NCI-H187 treated with DMSO at 0.1 percent for 48 hours (cell line): Measurements from ENCODE around the gene CRNN.

Source experiments
- DNase-seq: peaks from one replicate; lab custom pipeline; 2025; lab: John Stamatoyannopoulos, UW

CRNN gene

GRCh38 chr1:152413909-152414308 lies at the start of gene CRNN:
Gene CRNN, minus strand, starts transcription at chr1:152414263. Its CDS starts 2,030 bp downstream, at chr1:152412233.
- DNase-seq: no peak

DNA sequence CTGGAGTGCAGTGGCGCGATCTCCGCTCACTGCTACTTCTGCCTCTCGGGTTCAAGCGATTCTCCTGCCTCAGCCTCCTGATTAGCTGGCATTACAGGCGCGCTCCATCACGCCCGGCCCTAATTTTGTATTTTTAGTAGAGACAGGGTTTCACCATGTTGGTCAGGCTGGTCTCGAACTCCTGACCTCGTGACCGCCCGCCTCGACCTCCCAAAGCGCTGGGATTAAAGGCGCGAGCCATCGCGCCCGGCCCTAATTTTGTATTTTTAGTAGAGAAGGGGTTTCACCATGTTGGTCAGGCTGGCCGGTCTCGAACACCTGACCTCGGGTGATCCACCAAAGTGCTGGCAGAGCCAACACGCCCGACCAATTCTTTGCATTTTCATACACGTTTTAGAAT lies 48.6 kb upstream of the CRNN start:
- no peak for DNase-seq

DNA sequence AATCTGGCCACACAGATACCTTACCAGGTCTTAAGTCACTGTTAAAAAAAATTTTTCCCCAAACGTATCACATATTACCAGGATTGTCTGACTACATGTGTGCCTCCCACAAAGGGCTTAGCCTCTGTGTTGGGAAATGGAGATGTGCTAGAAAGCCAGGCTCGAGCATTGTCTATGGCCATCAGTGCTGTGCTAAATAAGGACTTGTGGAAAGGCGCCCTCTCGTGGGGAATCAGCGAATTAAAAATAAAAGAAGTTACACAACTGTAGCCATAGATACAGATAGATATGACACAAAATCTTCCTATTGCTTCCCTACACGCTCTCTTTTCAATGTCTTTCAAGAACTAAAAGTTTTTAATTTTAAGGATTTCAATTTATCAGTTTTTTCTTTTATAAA lies 47.5 kb upstream of the CRNN start:
- no peak for DNase-seq

DNA sequence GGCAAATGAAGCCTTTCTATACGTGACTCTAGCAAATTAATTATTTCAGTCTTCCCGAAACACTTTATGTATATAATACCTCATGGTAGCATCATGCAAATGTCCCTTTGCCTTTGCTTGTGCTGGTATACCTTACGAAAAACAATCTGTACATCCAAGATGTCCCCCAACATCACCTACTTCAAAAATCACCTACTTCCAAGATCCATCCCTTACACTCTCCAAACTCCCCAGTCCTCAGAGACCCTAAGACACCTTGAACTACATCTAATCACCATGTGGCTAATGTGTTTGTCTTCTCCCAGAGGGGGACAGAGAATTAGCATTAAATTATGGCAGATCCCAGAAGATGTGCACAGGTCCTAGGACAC lies 46.5 kb upstream of the CRNN start:
- DNase-seq: no peak

- DNase-seq: no peak
Observed at GRCh38 chr1:152459596-152460528, 45.8 kb upstream of the CRNN start.

DNA sequence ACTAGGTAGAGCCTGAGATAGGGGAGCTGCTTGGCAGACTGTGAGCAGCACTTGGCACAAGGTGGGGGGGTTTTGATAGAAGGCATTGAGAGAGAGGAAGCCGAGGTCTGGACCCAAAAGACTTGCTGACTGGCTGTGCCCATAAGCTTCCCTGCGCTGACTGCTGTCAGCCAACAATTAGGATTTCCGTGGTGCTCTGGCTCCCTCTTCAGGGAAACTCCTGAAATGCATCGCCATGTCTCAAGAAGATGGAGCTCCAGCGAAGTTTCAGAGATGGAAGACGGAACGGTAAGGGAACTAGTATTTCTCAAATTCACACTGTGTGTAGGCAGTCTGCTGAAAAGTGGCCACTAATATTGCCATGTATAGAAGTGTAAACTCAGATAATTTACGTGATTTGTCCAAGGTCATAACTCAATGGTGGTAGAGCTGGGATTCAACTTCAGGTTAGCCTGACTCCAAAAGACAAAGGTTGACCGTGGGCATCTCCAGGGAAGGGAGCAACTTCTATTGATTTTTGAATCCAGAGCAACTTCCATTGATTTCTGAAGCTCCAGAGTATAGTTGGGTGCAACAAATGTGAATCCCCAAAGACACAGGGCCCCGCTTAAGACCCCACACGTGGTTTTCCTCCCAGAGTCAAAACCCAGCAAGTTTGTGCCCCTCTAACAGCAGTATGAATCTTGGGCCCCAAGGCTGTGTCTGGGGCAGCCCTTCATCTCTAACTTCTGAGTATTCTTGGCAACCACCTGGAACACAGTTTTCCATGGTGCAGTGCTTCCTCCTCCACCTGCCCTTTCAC lies 44.5 kb upstream of the CRNN start:
- no peak for DNase-seq

DNA sequence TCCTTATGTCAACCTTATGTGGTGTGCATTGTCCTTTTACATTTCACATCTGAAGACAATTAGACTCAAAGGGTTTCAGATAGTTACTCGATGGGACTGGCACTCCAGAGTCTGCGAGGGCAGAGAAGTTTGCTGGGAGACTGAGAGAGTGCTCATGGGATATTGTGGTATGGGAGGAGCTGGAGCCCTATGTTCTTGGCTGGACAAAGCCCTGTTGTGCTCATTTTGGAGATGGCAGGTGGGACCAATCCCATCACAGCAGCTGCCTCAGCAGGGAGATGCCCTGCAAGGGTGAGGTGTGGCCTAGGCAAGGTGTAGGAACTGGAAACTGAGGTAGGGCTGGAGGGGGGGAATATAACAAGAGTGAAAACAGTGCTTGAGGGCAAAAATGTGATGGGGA lies 43.5 kb upstream of the CRNN start:
- no peak for DNase-seq

DNA sequence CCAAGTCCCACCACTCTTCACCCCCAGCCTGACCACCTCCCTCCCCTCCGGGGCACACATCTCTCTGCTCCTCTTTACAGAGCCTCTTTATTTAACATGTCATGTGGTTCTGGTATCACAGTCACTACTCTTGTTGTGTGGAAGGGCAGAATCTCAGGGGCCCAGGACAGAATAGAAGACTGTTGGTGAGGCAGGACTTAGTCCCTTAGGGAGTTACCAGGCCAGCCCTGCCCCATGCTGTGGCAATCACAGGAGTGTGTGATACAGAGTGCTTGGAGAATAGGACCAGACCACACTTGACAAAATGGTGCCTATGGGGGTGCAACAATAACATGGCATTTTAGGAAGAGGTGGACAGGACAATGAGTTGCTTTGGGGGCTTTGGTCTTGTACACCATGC lies 43.0 kb upstream of the CRNN start:
- no peak for DNase-seq

DNA sequence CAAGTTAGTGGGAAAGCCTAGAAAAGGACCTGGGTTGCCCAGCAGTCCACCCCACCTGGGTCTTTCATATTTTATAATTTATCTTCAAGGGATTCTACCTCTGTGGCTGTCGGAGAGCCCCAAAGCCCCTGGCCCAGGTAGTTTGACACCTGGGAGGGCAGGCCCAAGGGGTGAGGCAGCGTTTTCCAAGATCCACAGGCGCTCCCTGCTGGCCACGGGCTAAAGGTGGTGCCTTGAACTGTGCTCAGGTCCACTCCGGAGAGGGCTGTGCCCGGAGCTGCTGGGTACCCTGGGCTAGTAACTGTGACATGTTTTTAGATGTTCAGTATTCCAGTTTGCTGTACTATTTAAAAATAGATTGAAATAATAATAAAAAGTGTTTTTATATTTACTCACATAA lies 37.2 kb upstream of the CRNN start:
- DNase-seq: no peak

- DNase-seq: no peak
Observed at GRCh38 chr1:152449661-152450060, 35.6 kb upstream of the CRNN start.

DNA sequence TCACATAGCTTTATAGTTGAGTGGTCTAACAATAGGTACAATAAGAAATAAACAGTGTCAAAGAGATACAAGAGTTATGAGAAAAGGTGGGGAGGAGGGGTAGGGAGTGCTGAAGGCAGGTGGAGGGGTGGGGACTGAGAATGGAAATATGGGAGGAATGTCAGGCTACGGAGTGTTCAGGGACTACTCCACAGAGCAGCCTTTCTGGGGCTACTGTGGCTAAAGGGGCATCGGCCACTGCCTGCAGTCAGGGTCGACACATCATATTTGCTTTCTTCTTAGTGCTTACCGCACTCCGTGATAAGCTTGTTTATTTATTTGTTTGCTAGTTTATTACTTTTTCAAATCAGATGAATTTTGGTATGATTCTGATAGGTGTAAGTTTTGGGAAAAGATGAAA lies 34.4 kb upstream of the CRNN start:
- DNase-seq: no peak

- no peak for DNase-seq
Observed at GRCh38 chr1:152448095-152448494, 34.0 kb upstream of the CRNN start.

DNA sequence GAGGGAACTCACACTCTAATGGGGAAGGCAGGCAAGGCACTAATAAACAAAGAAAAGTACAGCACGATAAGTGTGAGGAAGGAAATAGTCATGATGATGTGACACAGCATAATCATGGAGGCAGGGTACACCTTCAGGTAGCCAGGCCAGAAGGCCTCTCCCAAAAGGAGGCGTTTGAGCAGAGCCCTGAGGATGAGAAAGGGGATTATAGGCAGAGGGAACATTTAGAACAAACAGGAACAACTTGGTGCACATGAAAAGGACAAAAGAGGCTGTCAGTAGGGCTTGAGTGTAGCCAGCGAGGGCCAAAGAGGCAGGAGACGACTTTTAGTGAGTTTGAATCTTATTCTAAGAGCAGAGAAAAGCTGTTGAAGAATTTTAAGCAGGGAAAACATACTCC lies 33.4 kb upstream of the CRNN start:
- no peak for DNase-seq

DNA sequence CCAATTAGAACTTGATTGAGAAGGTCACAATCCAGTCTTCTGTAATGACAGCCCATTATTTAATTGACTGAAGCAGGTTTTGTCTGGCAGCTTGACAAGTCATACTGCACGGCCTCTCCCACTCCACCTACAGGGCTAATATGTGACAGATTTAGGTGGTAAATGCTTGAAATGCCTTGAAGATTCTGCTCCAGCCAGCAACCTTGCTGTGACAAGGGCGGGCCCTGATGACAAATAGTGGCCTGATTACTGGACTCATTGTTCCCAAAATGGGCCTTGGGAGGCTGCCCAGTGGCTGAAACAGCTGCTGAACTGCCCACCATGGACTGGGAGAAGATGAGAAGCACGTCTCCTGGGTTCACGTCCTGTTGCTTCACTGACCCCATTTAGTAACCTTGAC lies 30.0 kb upstream of the CRNN start:
- DNase-seq: no peak

DNA sequence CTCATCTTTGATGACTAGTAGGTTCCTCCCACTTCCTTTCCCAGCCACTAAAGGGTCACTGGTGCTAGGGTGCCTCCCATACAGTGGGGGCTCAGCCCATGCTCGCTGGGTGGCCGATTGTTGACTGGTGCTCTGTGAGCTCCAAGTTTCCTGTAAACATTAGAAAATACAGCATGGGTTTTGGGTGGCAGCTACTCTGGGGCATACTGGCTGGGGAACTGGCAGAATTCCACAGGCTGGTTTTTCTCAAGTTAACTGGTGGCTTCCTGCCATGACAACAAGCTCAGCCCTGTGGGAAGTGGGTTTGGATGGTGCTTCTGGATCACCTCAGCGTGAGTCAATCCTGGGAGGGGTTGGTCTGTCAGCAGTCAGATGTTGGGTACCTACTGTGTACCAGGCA lies 28.7 kb upstream of the CRNN start:
- DNase-seq: no peak

DNA sequence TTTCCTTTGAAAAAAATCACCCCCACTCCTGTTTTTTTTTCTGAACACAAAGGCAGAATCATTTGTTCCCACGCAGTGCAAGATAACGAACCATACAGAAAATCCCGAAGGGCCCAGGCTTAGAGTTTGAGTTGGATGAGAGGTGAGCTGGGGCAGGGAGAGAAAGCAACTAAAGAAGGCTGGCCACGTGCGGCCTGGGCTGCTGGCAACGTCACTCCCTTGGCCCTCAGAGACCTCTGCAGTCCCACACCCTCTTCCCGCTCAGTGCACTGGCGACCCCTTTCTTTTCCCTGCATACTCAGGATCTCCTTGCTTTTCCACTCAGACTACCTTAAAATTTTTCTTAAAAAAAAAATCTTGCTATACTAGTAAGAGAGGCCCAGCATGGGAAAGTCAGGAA lies 28.2 kb upstream of the CRNN start:
- no peak for DNase-seq

- no peak for DNase-seq
Observed at GRCh38 chr1:152441756-152442155, 27.7 kb upstream of the CRNN start.

GRCh38 chr1:152440635-152441471 lies 26.8 kb upstream of the CRNN start:
- DNase-seq: no peak

- DNase-seq: no peak
Observed at GRCh38 chr1:152436593-152437496, 22.8 kb upstream of the CRNN start.

- no peak for DNase-seq
Observed at GRCh38 chr1:152427458-152427857, 13.4 kb upstream of the CRNN start.

DNA sequence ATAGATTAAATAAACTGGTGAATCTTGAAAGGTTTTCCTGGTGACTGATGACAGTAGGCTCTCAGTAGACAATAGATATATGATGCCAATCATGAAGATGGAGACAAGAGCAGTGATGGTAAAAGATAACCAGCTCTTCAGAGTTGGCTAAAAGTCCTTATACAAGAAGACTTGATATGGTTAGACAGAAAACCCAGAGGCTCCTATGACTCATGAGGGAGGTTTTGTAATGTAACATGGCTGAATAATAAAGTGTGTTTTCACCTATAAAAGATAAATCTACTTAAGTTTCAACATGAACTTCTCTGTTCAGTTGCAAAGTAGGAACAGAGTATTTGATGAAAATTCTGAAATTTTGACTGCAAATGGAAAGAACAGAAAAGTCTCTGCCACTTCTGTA lies 12.7 kb upstream of the CRNN start:
- DNase-seq: no peak
